Measurements from ENCODE around the gene TUBD1. TPM values are rescaled to one million over a fixed set of nuclear protein-coding genes. Genes with fewer than 3 reads are reported as not detected.
"Not testable (repeated sequence)": the region's sequence is repeated elsewhere in the genome, so short reads cannot be mapped to it uniquely, and the experiment has no call there.

TUBD1 gene
- total and polyA plus RNA-seq, 4 donors: 11.0 to 16.1 (median 12.4) TPM

- Histone ChIP-seq H3K27me3 (ENCODE audit: control insufficient read depth, insufficient read depth, low read length) (no peaks in the 10 kb centered on the region), H3K36me3 (ENCODE audit: control insufficient read depth, insufficient read depth, low read length) (peaks cover 62% of the 10 kb centered on the region), H3K4me1 (ENCODE audit: control insufficient read depth, insufficient read depth, low read length) (no peaks in the 10 kb centered on the region), H3K27ac (ENCODE audit: low read depth, low read length) (no peak overlapping the region), H3K9me3 (ENCODE audit: control insufficient read depth, insufficient read depth, low read length) (no peaks in the 10 kb centered on the region), H3K4me3 (ENCODE audit: low read depth, low read length) (no peak overlapping the region)
- WGBS (ENCODE audit: insufficient coverage): 80% methylated on average over 1 of the region's 3 CpGs
- DNase-seq (ENCODE audit: low read depth in 4 of 6, low spot score in 6 of 6): no peak
Observed at GRCh38 chr17:59878624-59879023, 14.1 kb downstream of the TUBD1 start.

DNA sequence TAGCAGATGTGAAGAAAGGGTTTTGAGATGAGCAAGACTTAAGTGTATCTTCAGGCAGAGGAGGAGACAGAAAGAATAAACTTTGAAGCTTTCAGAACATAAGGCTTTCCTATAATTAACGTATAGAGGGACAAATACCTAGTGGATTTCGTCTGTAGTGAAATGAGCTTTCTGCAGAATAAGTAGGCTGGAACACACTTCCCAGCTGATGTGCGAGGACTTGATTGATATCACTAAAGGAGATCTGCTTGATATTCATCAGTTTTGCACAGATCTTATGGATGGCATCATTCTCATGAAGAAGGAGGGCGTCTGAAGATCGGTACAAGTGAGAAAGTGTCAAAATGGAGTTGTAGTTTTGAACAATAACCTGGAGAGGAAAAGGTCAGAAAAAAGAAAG, 14.8 kb downstream of the TUBD1 start:
- Histone ChIP-seq H3K4me1 (ENCODE audit: control insufficient read depth, insufficient read depth, low read length) (no peaks in the 10 kb centered on the region), H3K27ac (ENCODE audit: low read depth, low read length) (no peak overlapping the region), H3K36me3 (ENCODE audit: control insufficient read depth, insufficient read depth, low read length) (peaks cover 59% of the 10 kb centered on the region), H3K4me3 (ENCODE audit: low read depth, low read length) (no peak overlapping the region), H3K9me3 (ENCODE audit: control insufficient read depth, insufficient read depth, low read length) (no peaks in the 10 kb centered on the region), H3K27me3 (ENCODE audit: control insufficient read depth, insufficient read depth, low read length) (no peaks in the 10 kb centered on the region)
- 92% methylated on average over 4 of the region's 5 CpGs for WGBS (ENCODE audit: insufficient coverage)
- no peak for DNase-seq (ENCODE audit: low read depth in 4 of 6, low spot score in 6 of 6)

DNA sequence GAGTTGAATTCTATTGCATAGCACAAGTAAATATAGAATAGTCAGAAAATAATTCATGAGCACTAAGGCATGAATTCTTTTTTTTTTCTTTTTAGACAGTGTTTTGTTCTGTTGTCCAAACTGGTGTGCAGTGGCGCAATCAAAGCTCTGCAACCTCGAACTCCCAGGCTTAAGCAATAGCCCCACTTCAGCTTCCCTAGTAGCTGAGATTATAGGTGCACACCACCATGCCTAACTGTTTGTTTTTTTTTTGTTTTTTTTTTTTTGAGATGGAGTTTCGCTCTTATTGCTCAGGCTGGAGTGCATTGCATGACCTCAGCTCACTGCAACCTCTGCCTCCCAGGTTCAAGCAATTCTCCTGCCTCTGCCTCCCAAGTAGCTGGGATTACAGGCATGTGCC, 16.6 kb downstream of the TUBD1 start:
- no peaks in the 10 kb centered on the region for H3K4me1 ChIP-seq (ENCODE audit: control insufficient read depth, insufficient read depth, low read length)
- H3K36me3 ChIP-seq (ENCODE audit: control insufficient read depth, insufficient read depth, low read length): peaks cover 55% of the 10 kb centered on the region
- H3K9me3 ChIP-seq (ENCODE audit: control insufficient read depth, insufficient read depth, low read length): no peaks in the 10 kb centered on the region
- DNase-seq (ENCODE audit: low read depth in 4 of 6, low spot score in 6 of 6): no peak
- no peaks in the 10 kb centered on the region for H3K27me3 ChIP-seq (ENCODE audit: control insufficient read depth, insufficient read depth, low read length)
- H3K27ac ChIP-seq (ENCODE audit: low read depth, low read length): no peak overlapping the region
- no peak overlapping the region for H3K4me3 ChIP-seq (ENCODE audit: low read depth, low read length)
- WGBS (ENCODE audit: insufficient coverage): no CpG with 5 or more reads among the region's 3 CpGs

GRCh38 chr17:59874376-59874775, 18.4 kb downstream of the TUBD1 start:
- peak in 1 of 6 donors; percentile 73 for DNase-seq (ENCODE audit: low read depth in 4 of 6, low spot score in 6 of 6)
- H3K36me3 ChIP-seq (ENCODE audit: control insufficient read depth, insufficient read depth, low read length): peaks cover 42% of the 10 kb centered on the region
- no peak overlapping the region for H3K4me3 ChIP-seq (ENCODE audit: low read depth, low read length)
- no peaks in the 10 kb centered on the region for H3K9me3 ChIP-seq (ENCODE audit: control insufficient read depth, insufficient read depth, low read length)
- no peak overlapping the region for H3K27ac ChIP-seq (ENCODE audit: low read depth, low read length)
- H3K4me1 ChIP-seq (ENCODE audit: control insufficient read depth, insufficient read depth, low read length): no peaks in the 10 kb centered on the region
- WGBS (ENCODE audit: insufficient coverage): no CpG with 5 or more reads among the region's 2 CpGs
- no peaks in the 10 kb centered on the region for H3K27me3 ChIP-seq (ENCODE audit: control insufficient read depth, insufficient read depth, low read length)

DNA sequence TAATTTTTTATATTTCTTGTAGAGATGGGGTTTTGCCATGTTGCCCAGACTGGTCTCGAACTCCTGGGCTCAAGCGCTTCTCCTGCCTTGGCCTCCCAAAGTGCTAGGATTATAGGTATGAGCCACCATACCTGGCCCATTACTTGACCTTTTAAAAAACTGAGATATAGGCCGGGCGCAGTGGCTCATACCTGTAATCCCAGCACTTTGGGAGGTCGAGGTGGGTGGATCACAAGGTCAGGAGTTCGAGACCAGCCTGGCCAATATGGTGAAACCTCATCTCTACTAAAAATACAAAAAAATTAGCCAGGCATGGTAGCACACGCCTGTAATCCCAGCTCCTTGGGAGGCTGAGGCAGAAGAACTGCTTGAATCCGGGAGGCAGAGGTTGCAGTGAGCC, 19.3 kb downstream of the TUBD1 start:
- not testable (repeated sequence) for H3K27me3 ChIP-seq (ENCODE audit: control insufficient read depth, insufficient read depth, low read length); H3K9me3 ChIP-seq (ENCODE audit: control insufficient read depth, insufficient read depth, low read length); H3K4me1 ChIP-seq (ENCODE audit: control insufficient read depth, insufficient read depth, low read length); DNase-seq (ENCODE audit: low read depth in 4 of 6, low spot score in 6 of 6); H3K27ac ChIP-seq (ENCODE audit: low read depth, low read length); H3K4me3 ChIP-seq (ENCODE audit: low read depth, low read length)
- WGBS (ENCODE audit: insufficient coverage): 100% methylated on average over 2 of the region's 8 CpGs
- H3K36me3 ChIP-seq (ENCODE audit: control insufficient read depth, insufficient read depth, low read length): peaks cover 36% of the 10 kb centered on the region

DNA sequence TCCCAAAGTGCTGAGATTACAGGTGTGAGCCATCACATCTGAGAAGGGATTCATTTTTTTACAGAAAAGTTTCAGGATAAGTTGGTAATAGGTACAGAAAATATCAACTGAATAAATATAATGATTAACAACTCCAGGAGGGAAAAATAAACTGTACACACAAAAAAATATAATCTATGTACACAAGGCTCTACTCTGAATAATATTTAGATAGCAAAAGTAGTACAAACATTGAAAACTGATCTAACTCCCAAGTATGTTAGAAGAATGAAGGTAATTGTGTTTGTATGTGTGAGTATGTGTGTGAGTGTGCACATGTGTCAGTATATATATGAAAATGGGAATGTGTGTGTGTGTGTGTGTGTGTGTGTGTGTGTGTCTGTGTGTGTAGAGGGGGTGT, 20.4 kb downstream of the TUBD1 start:
- H3K36me3 ChIP-seq (ENCODE audit: control insufficient read depth, insufficient read depth, low read length): peaks cover 33% of the 10 kb centered on the region
- no peaks in the 10 kb centered on the region for H3K27me3 ChIP-seq (ENCODE audit: control insufficient read depth, insufficient read depth, low read length)
- no peaks in the 10 kb centered on the region for H3K9me3 ChIP-seq (ENCODE audit: control insufficient read depth, insufficient read depth, low read length)
- no peak overlapping the region for H3K27ac ChIP-seq (ENCODE audit: low read depth, low read length)
- no peak overlapping the region for H3K4me3 ChIP-seq (ENCODE audit: low read depth, low read length)
- no peak for DNase-seq (ENCODE audit: low read depth in 4 of 6, low spot score in 6 of 6)
- H3K4me1 ChIP-seq (ENCODE audit: control insufficient read depth, insufficient read depth, low read length): no peaks in the 10 kb centered on the region

DNA sequence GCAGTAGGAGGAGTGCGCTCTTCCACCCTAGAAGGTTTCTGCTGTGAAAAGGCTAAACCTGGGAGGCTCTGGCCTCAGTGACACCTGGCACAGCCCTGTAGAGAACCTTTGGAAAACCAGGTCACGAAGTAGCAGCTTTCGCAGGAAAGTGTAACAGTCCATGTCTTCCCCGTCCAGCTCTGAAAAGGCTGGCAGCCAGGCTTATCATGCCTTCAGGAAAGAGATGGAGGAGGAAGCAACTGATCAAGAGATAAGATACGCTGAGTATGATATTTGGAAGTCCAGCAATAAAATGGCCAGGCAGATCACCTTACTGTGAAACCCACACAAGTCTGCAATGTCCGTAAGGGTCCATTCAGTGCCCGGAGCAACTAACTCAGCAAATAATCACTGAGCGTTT, 22.3 kb downstream of the TUBD1 start:
- H3K27ac ChIP-seq (ENCODE audit: low read depth, low read length): no peak overlapping the region
- H3K4me1 ChIP-seq (ENCODE audit: control insufficient read depth, insufficient read depth, low read length): no peaks in the 10 kb centered on the region
- H3K27me3 ChIP-seq (ENCODE audit: control insufficient read depth, insufficient read depth, low read length): no peaks in the 10 kb centered on the region
- no peaks in the 10 kb centered on the region for H3K9me3 ChIP-seq (ENCODE audit: control insufficient read depth, insufficient read depth, low read length)
- H3K4me3 ChIP-seq (ENCODE audit: low read depth, low read length): no peak overlapping the region
- DNase-seq (ENCODE audit: low read depth in 4 of 6, low spot score in 6 of 6): no peak
- peaks cover 22% of the 10 kb centered on the region for H3K36me3 ChIP-seq (ENCODE audit: control insufficient read depth, insufficient read depth, low read length)
- WGBS (ENCODE audit: insufficient coverage): 96% methylated on average over 6 of the region's 8 CpGs

- no peaks in the 10 kb centered on the region for H3K9me3 ChIP-seq (ENCODE audit: control insufficient read depth, insufficient read depth, low read length)
- H3K36me3 ChIP-seq (ENCODE audit: control insufficient read depth, insufficient read depth, low read length): peaks cover 19% of the 10 kb centered on the region
- 80% methylated on average over 1 of the region's 1 CpG for WGBS (ENCODE audit: insufficient coverage)
- H3K4me3 ChIP-seq (ENCODE audit: low read depth, low read length): no peak overlapping the region
- H3K4me1 ChIP-seq (ENCODE audit: control insufficient read depth, insufficient read depth, low read length): no peaks in the 10 kb centered on the region
- no peaks in the 10 kb centered on the region for H3K27me3 ChIP-seq (ENCODE audit: control insufficient read depth, insufficient read depth, low read length)
- H3K27ac ChIP-seq (ENCODE audit: low read depth, low read length): no peak overlapping the region
- DNase-seq (ENCODE audit: low read depth in 4 of 6, low spot score in 6 of 6): no peak
Observed at GRCh38 chr17:59869941-59870218, 22.9 kb downstream of the TUBD1 start.

- DNase-seq (ENCODE audit: low read depth in 4 of 6, low spot score in 6 of 6): no peak
Observed at GRCh38 chr17:59863616-59864015, 29.1 kb downstream of the TUBD1 start.

GRCh38 chr17:59859444-59860025, 33.2 kb downstream of the TUBD1 start:
- H3K27me3 ChIP-seq (ENCODE audit: control insufficient read depth, insufficient read depth, low read length): no peaks in the 10 kb centered on the region
- no peak overlapping the region for H3K27ac ChIP-seq (ENCODE audit: low read depth, low read length)
- H3K9me3 ChIP-seq (ENCODE audit: control insufficient read depth, insufficient read depth, low read length): no peaks in the 10 kb centered on the region
- DNase-seq (ENCODE audit: low read depth in 4 of 6, low spot score in 6 of 6): peak in 2 of 6 donors; percentile 70 to 72
- H3K4me3 ChIP-seq (ENCODE audit: low read depth, low read length): no peak overlapping the region
- no CpG with 5 or more reads among the region's 2 CpGs for WGBS (ENCODE audit: insufficient coverage)
- H3K4me1 ChIP-seq (ENCODE audit: control insufficient read depth, insufficient read depth, low read length): no peaks in the 10 kb centered on the region
- peaks cover 19% of the 10 kb centered on the region for H3K36me3 ChIP-seq (ENCODE audit: control insufficient read depth, insufficient read depth, low read length)

More at GRCh38 chr17:59863616-59864015, 29.1 kb downstream of the TUBD1 start:
- no peak overlapping the region for H3K4me3 ChIP-seq (ENCODE audit: low read depth, low read length)
- WGBS (ENCODE audit: insufficient coverage): no CpG with 5 or more reads among the region's 3 CpGs
- no peaks in the 10 kb centered on the region for H3K9me3 ChIP-seq (ENCODE audit: control insufficient read depth, insufficient read depth, low read length)
- H3K36me3 ChIP-seq (ENCODE audit: control insufficient read depth, insufficient read depth, low read length): peaks cover 33% of the 10 kb centered on the region
- no peaks in the 10 kb centered on the region for H3K27me3 ChIP-seq (ENCODE audit: control insufficient read depth, insufficient read depth, low read length)
- H3K4me1 ChIP-seq (ENCODE audit: control insufficient read depth, insufficient read depth, low read length): no peaks in the 10 kb centered on the region
- no peak overlapping the region for H3K27ac ChIP-seq (ENCODE audit: low read depth, low read length)
